K562 treated with DMSO at 1 percent for 4 hours (cell line): ENCODE data around the gene MTURN. TPM values are rescaled to one million over a fixed set of nuclear protein-coding genes. Genes with fewer than 3 reads are reported as not detected.

Source experiments
- total RNA-seq: library from RNA; unstranded; fragments of 300-600 nt; gene quantifications from 2 replicates; pipeline ENCODE4 v1.2.3, GENCODE V29; 2022; ENCODE audit not compliant: insufficient read depth

MTURN gene
- total RNA-seq: 3.8 and 5.8 TPM in 2 replicates

GRCh38 chr7:30134611-30135300, at the start of gene MTURN:
Gene MTURN (plus strand): TSS chr7:30134986. CDS start chr7:30135137, 151 bp downstream.

Other genes with a start within 250 kb of the MTURN start
- 0.13 and 0.29 TPM in 2 replicates for gene SCRN1, start 145.2 kb upstream of the MTURN start, total RNA-seq
- 7.0 and 11.0 TPM in 2 replicates for gene FKBP14, start 108.3 kb upstream of the MTURN start, total RNA-seq
- 4.9 and 6.5 TPM in 2 replicates for gene PLEKHA8, start 106.6 kb upstream of the MTURN start, total RNA-seq
- gene ZNRF2, start 149.6 kb downstream of the MTURN start, total RNA-seq: 5.6 and 6.1 TPM in 2 replicates